Ammon's horn (tissue), 1 donor: Measurements from ENCODE around the gene HRH2.
"Not testable (repeated sequence)": the region's sequence is repeated elsewhere in the genome, so short reads cannot be mapped to it uniquely, and the experiment has no call there.

Experiments used
- DNase-seq: peaks from one replicate; pipeline ENCODE4 v3.0.0-alpha.2; 2016; ENCODE audit warnings: low spot score

The HRH2 gene

DNA sequence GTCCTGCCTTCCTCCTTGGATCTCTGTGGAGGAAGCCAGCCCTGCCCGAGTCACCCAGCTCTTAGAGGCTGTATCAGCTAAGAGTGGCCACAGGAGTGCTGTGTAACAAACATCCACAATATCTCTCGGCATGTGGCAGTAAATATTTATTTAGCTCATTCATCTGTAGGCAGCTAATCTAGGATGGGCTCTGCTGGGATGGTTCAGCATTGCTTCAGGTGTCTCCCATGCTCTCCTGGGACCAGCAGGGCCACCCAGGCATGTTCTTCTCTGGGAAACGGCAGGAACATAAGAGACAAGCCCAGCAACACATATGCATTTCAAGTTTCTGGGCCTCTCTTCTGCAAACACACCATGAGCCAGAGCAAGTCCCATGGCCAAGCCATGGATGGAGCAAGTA lies 56.1 kb downstream of the HRH2 start:
- no peak for DNase-seq

DNA sequence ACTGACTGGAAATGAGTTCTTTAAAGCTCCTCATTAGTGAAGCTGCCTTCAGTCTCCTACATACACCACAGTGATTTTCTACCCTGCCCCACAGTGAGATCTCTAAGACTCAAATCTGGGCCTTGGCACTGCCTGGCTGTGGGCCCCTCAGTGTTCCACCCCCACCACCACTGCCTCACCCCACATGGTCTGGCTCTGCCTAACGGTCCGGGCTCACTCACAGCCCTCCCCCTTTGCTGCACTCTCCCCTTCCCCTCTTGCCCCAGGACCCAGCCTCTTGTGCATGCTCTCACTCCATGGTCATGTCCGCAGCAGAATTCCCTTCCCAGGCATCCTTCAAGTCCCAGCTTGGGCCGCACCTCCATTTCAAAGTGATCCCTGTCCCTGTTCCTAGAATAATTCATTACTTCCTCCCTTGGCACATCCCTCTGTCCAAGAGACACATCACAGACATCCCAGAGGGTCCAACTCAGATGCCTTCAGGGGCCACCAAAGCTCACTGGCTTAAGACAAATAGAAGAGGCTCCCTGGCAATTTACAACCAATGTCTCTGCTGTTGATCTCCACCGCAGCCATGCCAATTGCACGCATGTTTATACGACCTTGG lies 56.7 kb downstream of the HRH2 start:
- DNase-seq = no peak

DNA sequence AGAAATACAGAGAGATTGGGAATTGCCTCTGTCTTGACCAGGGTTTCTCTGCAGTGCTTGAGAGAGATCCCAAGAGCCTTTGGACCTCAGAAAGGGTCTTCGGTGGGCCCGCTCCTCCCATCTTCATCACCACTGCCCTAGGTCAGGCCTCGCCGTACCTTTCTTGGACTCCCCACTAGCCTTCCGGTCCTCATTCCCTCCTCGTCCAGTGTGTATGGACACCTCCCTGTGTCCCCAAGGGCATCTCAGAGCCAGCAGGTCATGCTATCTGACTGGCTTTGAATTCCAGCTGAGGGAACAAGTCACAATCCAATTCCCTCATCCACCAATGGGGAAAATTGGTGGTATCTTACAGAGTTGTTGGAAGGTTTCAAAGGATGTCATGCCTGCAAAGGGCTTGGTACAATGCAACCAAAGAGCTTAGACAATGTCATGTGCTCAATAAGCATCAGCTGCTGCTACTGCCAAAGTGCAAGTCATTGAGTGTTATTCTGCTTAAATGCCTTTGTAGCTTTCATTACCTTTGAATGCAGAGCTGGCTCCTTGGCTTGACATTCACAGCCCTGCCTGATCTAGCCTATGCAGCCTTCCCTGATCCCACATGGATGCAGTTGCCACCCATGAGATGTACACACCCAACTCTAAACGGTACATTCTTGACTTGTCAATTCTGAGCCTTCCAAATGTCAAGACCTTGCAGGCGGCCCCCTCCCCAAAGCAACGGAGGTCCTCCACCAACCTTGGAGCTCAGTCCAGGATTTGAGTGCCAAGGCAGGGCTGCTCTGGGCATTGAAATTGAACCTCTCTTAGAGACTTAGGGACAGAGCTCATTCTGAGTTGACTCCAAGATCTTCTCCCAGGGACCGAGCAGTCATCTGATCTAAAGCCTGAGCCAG lies 58.0 kb downstream of the HRH2 start:
- DNase-seq = no peak

DNA sequence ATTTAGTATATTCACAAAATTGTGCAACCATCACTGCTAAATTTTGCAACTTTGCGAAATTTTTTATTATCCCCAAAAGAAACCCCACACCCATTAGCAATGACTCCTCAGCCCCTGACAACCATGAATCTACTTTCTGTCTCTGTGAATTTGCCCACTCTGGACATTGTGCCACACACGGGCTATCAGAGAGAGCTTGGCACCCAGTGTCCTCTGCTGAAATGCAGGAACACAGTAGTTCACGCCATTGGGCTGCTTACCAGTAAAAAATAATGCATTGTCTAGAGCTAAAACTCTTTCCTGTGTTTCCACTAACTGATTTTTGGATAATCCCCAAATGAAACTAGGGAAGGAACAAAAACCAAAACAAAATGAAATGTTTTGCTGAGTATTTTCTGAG lies 60.0 kb downstream of the HRH2 start:
- DNase-seq = no peak

DNA sequence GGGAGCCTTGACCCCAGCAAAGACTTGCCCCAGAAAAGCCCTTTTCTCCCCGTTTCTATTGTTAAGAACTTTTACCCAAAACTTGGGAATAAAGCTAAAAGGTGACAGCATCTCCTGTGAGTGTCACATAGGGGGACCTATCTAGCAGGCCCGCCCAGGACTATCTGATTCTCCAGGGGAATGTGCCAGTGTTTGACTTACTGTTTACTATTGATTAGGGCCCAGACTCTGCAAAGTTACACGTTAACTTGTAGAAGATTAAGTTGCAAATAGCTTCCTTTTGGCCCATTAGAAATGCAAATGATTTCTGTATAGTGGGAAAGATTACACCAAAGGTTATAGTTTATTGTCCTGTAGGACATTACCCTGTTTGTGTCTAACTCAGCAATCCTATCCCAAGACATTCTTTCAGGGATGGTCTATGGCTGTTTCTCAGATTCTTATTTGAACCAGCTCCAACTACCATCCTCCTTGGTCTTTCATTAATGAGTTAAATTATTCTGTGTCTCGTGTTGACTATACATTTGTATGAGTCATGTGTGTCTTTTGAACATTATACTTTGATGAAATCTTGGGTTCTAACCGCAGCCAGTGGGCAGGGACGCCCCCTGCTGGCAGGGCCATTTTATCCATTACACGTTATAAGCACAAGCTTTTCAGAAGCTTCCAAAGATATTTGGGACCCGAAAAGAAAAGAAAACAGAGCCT lies 60.7 kb downstream of the HRH2 start:
- DNase-seq = peak; percentile 42

DNA sequence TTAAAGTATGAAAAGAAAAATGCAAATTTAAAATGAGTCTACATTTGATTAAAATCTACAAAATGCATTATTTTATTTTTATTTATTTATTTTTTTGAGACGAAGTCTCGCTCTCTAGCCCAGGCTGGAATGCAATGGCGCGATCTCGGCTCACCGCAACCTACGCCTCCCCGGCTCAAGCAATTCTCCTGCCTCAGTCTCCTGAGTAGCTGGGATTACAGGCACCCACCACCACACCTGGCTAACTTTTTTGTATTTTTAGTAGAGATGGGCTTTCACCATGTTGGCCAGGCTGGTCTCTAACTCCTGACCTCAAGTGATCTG lies 61.2 kb downstream of the HRH2 start:
- DNase-seq = not testable (repeated sequence)

DNA sequence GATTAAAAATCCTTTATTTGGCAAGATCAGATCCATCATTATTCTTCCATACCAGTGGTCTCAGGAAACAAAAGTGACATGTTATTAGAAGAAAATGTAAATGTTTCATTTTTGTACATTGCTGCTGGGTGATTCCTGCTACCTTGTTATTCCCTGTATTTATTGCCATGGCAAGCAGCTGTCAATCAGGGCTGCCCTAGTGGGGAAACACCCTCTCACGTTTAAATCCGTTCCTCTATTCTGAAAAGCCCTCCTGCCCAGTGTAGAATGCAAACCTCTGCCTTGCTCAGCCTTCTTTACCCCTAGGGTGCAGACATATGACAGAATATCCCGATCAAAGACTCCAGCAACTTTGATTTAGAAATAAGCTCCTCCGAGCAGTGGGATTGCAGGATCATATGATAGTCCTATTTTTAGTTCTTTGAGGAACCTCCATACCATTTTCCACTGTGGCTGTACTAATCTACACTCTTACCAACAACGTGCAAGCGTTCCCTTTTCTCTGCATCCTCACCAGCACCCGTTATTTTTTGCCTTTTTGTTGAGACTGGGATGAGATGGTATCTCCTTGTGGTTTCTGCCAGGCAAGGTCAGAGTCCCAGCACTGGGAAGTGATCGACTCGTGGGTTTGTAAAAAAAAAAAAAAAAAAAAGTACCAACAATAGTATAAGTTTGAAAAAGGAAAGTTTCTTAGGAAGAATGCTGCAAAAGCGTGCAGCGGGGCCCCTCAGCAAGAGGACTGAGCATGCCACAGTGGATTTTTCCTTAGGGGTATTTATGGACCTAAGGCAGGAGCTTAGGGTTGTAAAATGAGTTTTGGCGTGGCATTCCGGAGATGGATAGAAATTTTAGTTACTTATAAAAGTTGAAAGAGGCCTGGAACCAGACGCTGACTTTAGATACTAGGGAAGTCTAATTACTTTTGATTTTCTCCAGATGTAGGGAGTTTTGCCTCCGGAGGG lies 66.7 kb downstream of the HRH2 start:
- DNase-seq = no peak

DNA sequence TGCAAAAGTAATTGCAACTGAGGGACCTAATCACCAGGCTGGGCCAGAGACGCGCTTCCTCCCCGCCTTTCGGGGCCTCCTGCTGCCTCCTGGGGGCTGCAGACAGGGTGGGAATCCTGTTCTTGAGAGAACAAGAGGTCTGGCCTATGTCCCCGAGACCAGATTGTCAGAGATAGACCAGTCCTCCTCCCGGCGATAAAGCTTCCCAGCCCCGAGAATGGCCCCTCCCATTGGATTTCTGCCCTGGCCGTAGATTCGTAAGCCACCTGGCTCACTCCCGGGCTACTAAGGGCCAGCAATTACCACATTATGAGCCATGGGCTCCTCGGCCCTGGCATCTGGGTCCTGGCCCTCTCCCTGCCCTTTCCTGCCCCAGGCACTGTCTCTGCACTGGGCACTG lies 70.4 kb downstream of the HRH2 start:
- DNase-seq = no peak

DNA sequence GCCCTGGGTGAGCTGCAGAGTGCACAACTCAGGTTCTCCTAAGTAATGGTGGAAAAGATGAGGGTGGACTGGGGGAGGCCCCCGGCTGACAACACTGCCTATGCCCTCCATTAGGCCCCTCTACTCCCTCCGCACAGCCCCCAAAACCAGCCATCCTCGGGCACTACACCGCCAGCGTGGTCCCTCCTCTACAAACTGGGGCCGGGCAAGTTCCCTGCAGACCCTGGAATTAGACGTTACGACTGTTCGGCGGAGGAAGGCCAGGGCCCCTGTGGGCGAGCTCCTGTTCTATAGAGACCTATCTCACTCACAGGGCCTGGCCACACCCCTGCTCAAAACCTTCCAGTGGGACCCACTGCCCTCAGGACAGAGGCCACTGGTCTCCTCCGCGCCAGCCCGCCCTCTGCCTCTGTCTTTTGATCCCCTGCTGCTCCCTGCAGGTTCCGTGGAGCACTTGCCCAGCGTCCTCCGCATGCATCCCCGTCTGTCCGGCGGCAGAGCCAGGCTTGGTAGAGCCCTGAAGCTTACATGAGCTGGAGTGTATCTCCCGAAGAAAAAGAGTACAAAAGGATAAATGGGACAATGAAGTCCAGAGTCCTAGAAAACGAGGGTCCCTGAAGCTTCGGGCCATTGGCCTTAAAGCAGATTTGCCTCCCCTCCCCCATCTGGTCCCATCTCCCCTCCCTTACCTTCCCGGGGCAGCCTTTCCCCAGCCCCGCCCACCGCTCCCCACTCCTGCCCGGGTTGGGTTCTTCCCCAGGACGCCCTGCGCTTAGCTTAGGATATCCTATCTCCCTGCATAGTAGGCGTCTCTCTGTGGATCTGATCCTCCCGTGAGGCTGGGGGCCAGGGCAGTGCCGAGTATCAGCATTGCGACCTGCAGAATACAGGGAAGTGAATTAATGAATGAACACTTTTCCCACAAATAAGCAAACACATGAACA lies 71.3 kb downstream of the HRH2 start:
- DNase-seq = no peak

DNA sequence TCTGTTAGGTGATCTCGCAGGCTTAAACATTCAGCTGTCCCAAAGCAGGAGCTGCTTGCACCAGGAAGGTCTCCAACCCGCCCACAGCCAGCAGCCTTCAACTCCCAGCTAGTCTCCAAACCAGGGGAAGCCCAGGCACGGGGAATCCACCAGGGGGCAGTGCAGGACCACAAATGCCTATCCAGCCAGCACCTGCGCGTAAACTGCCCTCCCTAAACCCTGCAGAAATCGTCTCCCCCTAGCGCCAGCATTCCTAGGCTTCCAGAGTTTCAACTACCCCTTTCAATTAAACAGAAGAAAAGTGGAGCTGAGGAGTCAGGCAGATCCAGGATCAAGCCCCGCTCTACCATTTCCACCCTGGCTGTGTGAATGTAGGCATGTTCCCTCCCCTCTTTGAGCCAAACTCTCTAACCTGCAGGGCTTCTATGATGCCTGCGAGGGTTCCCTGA lies 72.0 kb downstream of the HRH2 start:
- peak; percentile 94 for DNase-seq

DNA sequence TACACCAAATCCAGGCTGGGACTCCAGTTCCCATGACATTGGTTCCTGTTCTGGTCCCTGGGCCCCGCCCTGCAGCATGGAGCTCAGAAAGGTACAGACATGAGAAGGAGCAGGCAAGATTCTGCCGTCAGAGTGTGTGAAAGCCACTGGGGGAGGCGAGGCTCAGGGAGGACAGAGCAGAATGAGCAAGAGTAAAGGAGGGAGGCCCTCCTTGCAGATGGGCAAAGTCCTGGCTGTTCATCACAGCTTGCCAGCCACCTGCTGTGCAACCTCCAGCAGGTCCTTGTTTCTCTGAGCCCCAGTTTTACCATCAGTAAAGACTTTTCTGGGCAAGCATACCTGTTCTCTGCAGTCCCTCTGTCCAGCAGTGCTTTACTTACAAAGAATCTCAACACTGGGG lies 73.3 kb downstream of the HRH2 start:
- DNase-seq = no peak

DNA sequence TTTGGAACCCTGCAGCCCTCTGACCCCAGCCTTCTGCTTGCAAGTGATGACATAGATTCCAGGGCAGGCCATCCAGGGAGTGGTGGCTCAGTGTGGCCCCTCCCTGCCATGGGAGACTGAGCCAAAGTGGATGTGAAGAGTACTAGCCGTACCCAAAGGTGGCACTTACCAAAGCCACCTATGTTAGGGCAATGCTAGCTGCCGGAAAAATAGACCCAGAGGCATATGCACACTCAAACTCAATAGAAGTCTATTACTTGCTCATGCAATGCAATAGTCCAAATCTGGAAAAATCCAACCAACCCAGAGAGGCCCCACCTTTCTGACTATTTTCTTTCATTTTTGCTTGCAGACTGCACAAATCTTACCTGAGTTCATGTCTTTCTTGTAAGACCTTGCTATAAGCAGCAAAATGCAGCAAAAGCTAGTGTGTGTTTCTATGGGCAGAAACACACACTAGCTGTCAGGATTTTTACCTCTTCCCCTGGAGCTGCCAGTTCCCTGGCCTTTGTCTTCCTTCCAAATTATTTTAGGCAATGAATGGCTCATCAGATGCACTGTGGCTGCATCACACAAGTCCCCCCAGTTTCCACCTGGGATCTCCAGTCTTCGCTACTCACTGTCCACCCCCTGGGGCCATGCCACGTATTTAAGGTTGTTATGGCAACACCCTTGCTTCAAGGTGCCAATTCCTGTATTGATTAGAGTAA lies 74.0 kb downstream of the HRH2 start:
- DNase-seq = no peak

DNA sequence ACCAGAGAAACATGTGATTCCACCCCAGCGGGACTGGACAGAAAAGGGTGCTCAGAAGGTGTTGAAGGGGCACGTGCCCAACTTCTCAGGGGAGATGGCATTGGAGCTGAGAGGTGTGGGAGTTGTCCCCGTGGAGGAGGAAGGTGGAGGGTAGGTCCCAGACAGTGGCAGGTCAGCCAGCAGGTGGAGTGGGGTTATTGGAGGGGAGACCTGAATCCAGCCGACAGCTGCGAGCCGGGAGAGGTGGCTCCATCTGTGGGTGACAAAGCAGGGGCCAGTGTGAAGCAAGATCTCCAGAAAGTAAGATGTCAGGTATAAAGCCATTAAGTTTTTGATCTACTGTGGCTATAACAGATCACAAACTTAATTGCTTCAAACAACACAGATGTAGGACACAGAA lies 75.1 kb downstream of the HRH2 start:
- DNase-seq = no peak

DNA sequence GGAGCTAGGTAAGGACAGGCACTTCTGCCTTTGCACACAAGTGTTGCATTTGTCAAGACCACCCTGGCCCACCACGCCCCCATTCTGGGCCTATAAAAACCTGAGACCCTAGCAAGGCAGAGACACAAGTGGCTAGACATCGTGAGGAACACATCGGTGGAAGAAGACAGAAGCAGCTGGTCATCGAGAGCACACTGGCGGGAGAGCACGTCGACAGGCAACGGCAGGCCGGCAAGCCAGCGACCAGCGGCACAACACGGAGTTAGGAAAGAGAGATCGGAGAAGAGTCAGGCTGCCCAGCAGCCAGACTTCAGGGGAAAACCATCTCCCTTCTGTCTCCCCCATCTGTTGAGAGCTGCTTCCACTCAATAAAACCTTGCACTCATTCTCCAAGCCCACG lies 76.1 kb downstream of the HRH2 start:
- DNase-seq = no peak

DNA sequence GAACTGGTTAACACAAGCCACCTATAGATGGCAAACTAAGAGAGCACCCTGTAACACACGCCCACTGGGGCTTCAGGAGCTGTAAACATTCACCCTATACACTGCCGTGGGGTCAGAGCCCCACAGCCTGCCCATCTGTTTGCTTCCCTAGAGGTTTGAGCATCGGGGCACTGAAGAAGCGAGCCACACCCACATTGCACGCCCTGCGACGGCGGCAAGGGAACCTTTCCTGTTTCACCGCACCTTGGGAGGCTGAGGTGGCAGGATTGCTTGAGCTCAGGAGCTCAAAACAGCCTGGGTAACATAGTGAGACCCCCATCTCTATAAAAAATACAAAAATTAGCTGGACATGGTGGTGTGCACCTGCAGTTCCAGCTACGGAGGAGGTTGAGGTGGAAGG lies 76.6 kb downstream of the HRH2 start:
- DNase-seq = no peak

DNA sequence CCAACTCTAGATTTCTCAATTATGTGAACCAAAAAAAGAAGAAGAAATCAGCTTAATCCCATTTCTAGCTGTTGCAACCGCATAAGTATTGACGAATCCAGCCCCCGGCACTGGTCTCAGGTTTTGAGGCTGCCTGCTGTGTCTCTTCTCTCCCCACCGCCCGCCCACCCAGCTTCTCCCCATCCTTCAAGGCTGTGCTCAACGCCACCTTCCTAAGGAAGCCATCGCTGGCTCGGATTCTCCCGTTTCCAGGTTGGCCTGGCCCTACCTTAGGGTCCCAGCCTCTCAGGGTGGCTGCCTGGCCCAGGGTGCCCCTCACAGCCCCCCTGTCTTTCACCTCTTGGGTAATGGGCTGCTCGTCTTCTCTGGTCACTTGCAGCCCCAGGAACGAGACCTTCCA lies 77.8 kb downstream of the HRH2 start:
- no peak for DNase-seq

DNA sequence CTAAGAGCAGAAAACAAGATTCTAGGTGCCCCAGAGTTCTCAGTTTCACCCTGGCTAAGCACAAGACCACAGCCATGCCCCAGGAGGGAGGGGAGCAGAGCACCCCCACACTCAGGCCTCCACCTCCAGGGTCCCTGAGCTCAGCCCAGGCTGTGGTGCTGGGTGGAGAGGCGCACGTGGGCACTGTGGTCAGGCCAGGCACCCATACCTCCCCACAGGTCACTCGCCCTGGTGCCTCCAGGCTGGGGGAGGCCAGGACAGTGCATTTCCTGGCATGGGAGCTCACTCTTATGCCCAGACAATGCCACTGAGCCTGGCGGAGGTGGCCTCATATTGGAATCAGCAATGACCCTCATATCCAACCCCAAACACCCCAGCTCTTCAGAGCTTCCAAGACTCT lies 78.8 kb downstream of the HRH2 start:
- DNase-seq = no peak

DNA sequence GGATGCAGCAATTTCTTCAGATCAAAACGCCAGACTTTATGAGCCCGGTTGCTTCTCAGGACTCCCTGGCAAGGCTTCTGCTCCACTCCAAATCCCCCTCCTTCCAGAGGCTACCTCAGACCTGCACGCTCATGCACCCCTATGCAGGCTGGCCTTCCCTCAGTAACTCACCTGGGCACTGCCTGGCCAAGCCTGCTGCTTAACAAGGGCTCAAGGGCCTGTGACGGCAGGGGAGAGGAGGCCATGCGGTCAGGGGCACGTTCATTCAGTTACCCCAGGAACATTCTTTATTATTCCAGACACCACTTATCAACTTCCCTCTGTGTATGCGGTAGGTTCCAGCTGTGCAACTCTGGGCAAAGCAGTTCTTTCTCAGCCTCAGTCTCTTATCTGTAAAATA lies 79.6 kb downstream of the HRH2 start:
- no peak for DNase-seq

DNA sequence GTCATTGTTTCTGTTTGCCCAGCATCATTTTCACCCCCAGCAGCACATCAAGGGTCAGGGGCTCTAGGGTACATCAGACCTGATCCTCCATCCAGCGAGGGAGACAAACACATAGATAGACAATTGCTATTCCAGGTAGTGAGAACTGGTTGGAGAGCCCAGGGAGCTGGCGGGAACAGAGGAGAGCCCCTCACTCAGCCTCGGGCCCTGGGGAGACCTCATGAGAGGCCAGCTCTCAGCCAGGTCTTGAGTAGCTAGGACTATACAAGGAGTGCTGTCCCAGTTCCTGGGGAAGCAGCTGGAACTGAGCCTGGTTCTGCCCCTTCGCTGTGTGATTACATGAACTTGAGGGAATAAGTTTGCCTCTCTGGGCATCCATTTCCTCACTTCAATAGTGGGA lies 80.3 kb downstream of the HRH2 start:
- DNase-seq = no peak

DNA sequence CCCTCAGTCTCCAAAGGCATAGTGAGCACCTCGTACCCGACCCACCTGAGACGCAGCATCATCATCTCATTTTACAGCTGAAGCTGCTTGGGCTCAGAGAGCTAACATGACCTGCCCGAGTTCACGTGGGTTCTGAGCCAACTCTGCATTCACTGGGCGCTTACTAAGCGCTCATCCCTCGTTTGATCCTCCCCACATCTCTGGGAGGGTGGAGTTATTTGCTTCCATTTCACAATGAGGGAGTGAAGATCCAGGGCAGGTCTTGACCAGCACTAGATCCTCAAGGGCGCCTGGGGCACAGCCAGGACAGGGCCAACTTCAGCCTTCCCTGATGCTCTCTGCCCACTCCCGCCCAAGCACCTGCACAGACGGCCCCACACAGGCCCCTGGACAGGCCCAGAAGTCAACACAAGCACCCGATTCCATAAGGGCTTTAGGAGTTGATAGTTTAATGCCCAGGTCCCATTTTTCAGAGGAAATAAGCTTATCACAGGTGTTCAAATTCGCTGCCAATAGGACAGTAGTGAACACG lies 80.8 kb downstream of the HRH2 start:
- no peak for DNase-seq
